Thymus (tissue), 11 donors: ENCODE measurements around the gene VPS11. TPM values are rescaled to one million over a fixed set of nuclear protein-coding genes. Genes with fewer than 3 reads are reported as not detected.
A peak's percentile ranks its signal among the peaks of the same experiment; 100 is the strongest.

Source experiments
- DNase-seq, 9 donors: peaks; one replicate each; pipeline ENCODE4 v3.0.0-alpha.2; 2013; ENCODE audit warnings: low spot score in 9 of 9, low read depth in 6 of 9, missing footprints in 1 of 9
- H3K27ac ChIP-seq, 2 donors: one replicate each; pipeline ENCODE4 v1.5.1; 2013; ENCODE audit warnings: control low read depth in 1 of 2, low read depth in 1 of 2, low read length in 1 of 2, mild to moderate bottlenecking in 1 of 2, moderate library complexity in 1 of 2
- H3K27me3 ChIP-seq, 2 donors: one replicate each; pipeline ENCODE4 v1.5.1; 2013; ENCODE audit warnings: low read length in 1 of 2; ENCODE audit not compliant: control insufficient read depth in 2 of 2, insufficient read depth in 1 of 2
- H3K36me3 ChIP-seq, 2 donors: one replicate each; pipeline ENCODE4 v1.5.1; 2013; ENCODE audit warnings: low read length in 1 of 2, mild to moderate bottlenecking in 1 of 2, moderate library complexity in 1 of 2; ENCODE audit not compliant: control insufficient read depth in 2 of 2, insufficient read depth in 2 of 2
- H3K4me1 ChIP-seq, 2 donors: one replicate each; pipeline ENCODE4 v1.5.1; 2013; ENCODE audit warnings: low read length in 2 of 2; ENCODE audit not compliant: control insufficient read depth in 2 of 2, insufficient read depth in 2 of 2
- H3K4me3 ChIP-seq, 2 donors: one replicate each; pipeline ENCODE4 v1.5.1; 2013; ENCODE audit warnings: low read length in 2 of 2, control low read depth in 1 of 2, mild to moderate bottlenecking in 1 of 2
- H3K9me3 ChIP-seq, 2 donors: one replicate each; pipeline ENCODE4 v1.5.1; 2013; ENCODE audit warnings: low read length in 1 of 2, mild to moderate bottlenecking in 1 of 2; ENCODE audit not compliant: control insufficient read depth in 2 of 2, insufficient read depth in 1 of 2
- WGBS: extraction: QIAGEN DNeasy Blood & Tissue Kit; methylation state at CpG from one replicate; pipeline ENCODE4 v1.1.7; 2013; 5-methylcytosine and 5-hydroxymethylcytosine counted together
- polyA plus RNA-seq: library from polyadenylated mRNA; stranded (reverse); fragments of 200-250 nt; gene quantifications from one replicate; pipeline ENCODE4 v1.2.3, GENCODE V29; 2013
- total RNA-seq: library from RNA; stranded (reverse); fragments of 120-200 nt; gene quantifications from one replicate; pipeline ENCODE4 v1.2.4, GENCODE V29; 2013
- donor health status: healthy.

Gene VPS11
- total and polyA plus RNA-seq, 2 donors: 29.6 to 51.4 TPM

DNA sequence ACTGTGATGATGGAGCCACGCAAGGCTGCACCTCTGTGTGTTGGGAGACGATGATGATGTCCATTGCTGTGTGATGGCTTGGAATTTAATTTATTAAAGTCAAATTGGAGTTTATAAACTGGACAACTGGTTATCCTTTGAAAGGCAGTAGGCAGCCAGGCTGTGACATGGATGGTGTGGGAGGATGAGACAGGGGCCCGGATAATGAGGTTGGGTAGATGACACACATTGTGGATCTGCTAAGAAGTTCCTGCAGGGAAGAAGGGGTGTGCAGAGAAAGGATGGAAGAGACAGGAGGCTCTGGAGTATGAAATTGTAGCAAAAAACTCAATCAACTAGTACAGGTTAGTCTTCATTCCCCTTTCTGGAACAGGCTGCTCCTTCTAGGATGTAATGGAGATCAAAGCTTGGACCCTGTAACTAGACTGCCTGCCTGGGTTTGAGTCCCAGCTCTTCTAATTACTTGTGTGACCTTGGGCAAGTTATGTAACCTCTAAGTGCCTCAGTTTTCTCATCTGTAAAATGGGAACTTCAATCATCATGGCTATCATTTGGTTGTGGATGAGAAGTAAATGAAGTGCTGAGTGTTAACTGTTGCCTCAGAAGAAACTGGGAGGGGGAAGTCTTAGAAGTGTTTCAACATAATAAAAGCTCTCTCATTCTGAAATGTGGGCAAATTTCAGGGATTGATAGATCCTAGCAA lies 49.5 kb downstream of the VPS11 start:
- Histone ChIP-seq H3K27me3 (no peaks in the 10 kb centered on the region), H3K9me3 (no peaks in the 10 kb centered on the region), H3K36me3 (peaks cover 39 to 41% of the 10 kb centered on the region in 2 donors), H3K4me1 (peaks cover 18 to 32% of the 10 kb centered on the region in 2 donors), H3K27ac (no peak overlapping the region), H3K4me3 (no peak overlapping the region)
- WGBS: 96% methylated on average over 3 of the region's 3 CpGs
- no peak for DNase-seq

DNA sequence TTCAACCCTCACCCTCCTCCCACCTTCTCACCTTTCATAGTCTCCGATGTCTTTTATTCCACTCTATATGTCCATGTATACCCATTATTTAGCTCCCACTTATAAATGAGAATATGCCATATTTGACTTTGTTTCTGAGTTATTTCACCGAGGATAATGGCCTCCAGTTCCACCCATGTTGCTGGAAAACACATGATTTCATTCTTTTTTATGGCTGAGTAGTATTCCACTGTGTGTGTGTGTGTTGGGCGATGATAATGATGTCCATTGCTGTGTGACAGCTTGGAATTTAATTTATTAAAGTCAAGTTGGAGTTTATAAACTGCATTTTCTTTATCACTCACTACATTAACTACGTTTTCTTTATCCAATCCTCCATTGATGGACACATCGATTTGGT lies 50.6 kb downstream of the VPS11 start:
- H3K27ac ChIP-seq: no peak overlapping the region
- no peaks in the 10 kb centered on the region for H3K9me3 ChIP-seq
- peaks cover 23 to 40% of the 10 kb centered on the region in 2 donors for H3K4me1 ChIP-seq
- no peaks in the 10 kb centered on the region for H3K27me3 ChIP-seq
- peaks cover 28 to 30% of the 10 kb centered on the region in 2 donors for H3K36me3 ChIP-seq
- H3K4me3 ChIP-seq: no peak overlapping the region
- whole genome bisulfite sequencing: 96% methylated on average over 5 of the region's 5 CpGs
- no peak for DNase-seq

DNA sequence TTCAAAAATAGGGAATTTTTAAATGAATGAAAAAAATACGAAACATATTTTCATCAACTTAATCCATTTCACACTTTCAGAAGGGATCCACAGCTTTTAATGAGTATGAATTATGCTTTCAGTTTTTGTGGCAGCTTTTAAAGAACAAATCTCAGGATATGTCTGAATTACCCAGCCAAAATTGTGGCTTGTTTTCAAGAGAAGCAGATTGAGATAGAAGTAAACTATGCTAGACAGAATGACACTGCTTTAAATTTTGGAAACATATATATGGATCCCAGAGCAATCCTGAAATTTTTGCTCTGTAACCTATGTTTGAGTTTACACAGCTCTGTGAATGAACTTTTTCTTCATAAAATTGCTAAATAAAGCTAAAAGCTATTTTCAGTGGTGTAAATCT lies 51.3 kb downstream of the VPS11 start:
- H3K27ac ChIP-seq: no peak overlapping the region
- H3K4me1 ChIP-seq: peaks cover 23 to 40% of the 10 kb centered on the region in 2 donors
- H3K36me3 ChIP-seq: peaks cover 23 to 28% of the 10 kb centered on the region in 2 donors
- 100% methylated on average over 1 of the region's 1 CpG for WGBS
- H3K27me3 ChIP-seq: no peaks in the 10 kb centered on the region
- no peaks in the 10 kb centered on the region for H3K9me3 ChIP-seq
- DNase-seq: no peak
- no peak overlapping the region for H3K4me3 ChIP-seq

DNA sequence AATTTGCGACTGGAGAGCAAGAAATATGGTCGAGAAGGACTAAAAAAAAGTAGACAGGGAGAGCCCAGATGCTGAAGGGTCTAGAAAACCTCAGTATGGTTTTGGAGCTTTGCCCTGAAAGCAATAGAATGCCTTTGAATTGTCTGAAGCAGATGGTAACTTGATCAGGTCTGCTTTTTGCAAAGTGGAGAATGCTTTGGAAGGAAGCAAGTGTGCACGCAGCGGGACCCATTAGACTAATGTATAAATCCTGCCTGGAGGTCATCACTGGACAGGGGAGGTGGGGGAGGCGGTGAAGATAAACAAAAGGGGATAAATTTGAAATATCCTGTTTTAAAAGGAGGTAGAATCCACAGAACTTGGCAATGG lies 53.0 kb downstream of the VPS11 start:
- Histone ChIP-seq H3K4me1 (peaks cover 18 to 25% of the 10 kb centered on the region in 2 donors), H3K4me3 (peak overlapping the region; percentile 32 to 76), H3K27ac (peak overlapping the region in 1 of 2 donors; percentile 48), H3K27me3 (no peaks in the 10 kb centered on the region), H3K36me3 (peaks cover 30% of the 10 kb centered on the region in 2 donors), H3K9me3 (no peaks in the 10 kb centered on the region)
- DNase-seq: no peak
- WGBS: 62% methylated on average over 5 of the region's 5 CpGs

DNA sequence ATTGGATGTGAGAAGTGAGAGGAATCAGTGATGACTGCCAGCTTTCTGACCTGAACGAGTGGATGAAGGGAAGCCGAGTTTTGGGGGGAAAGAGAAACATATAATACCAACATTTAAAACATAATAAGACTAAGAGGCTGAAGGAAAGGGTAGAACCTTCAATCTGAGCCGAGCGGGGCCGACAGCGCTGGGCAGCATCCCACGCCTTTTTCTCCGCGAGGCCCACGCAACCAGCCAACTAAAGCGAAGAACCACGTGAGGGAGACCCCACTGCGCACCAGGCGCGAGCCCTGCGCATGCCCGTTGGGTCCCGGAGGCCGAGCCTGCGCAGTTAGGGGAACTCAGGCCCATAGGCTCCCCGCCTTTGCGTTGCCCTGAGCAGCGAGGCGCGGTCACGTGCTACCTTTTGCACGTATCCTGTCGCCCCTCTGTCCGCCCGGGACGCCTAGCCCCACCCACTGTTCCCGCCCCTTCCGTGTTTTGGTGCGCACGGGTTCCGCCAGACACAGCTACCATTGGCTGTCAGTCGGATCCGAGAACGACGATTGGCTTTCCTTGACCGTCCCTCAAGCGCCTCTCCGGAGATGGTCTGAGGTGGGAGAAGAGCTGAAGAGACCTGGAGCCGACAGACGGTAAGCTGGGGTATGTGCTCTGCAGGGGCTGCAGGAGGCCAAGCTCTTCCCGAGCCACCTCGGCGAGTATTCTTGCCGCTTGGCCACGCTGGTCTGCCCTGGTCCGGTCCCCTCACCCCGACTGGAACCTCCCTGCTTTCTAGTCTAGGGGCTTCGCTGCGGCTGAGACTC lies 53.6 kb downstream of the VPS11 start, which contains the start of gene HINFP:
HINFP (plus strand) TSS at position 573 of the 803 bp plus-strand sequence. CDS start 5,365 bp downstream, outside the sequence.
- Histone ChIP-seq H3K4me3 (peak within 1 kb of the TSS; percentile 76 to 89), H3K27me3 (no peaks in the 10 kb centered on the region), H3K27ac (peak within 1 kb of the TSS; percentile 74 to 89), H3K9me3 (no peaks in the 10 kb centered on the region), H3K4me1 (peaks cover 14 to 23% of the 10 kb centered on the region in 2 donors), H3K36me3 (peaks cover 26 to 29% of the 10 kb centered on the region in 2 donors)
- WGBS: under 1% methylated on average over 54 of the region's 54 CpGs
- peak; percentile 96 to 99 (median 99) for DNase-seq

DNA sequence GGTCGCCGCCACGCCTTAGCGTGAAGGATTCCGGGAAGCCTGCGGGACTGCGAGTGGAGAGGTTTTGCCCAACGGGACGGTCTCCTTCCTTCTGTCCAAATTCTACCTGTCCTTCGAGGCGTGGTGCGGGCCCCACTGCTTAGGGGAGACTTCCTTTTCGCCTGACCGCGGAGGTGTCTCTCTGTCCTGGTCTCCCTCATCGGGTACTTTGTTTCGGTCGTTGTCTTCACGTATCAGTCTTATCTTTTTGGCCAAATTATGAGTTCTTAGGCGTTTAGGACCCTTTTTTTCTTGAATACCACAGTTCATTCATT lies 54.1 kb downstream of the VPS11 start:
- Histone ChIP-seq H3K27ac (peak overlapping the region; percentile 74 to 79), H3K4me1 (peaks cover 18 to 27% of the 10 kb centered on the region in 2 donors), H3K4me3 (peak overlapping the region; percentile 76 to 89), H3K9me3 (no peaks in the 10 kb centered on the region), H3K27me3 (no peaks in the 10 kb centered on the region), H3K36me3 (peaks cover 20 to 24% of the 10 kb centered on the region in 2 donors)
- DNase-seq: peak in 1 of 9 donors; percentile 19
- WGBS: under 1% methylated on average over 20 of the region's 20 CpGs

DNA sequence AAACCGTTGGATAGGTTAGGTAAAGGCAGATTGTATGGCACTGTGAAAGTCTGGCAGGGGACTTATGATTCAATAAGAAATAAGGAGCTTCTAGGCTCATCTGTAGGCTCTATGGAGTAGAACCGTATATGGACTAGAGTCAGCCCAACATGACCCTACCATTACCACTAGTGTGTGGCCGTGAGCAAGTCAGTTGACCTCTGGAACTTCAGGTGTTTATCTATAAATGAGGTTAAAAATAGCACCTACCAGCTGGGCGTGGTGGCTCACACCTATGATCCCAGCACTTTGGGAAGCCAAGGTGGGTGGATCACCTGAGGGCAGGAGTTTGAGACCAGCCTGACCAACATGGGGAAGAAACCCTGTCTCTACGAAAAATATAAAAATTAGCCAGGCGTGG lies 58.2 kb downstream of the VPS11 start:
- no peak for DNase-seq
- peaks cover 17 to 25% of the 10 kb centered on the region in 2 donors for H3K4me1 ChIP-seq
- H3K27me3 ChIP-seq: no peaks in the 10 kb centered on the region
- WGBS: 97% methylated on average over 6 of the region's 6 CpGs
- H3K4me3 ChIP-seq: no peak overlapping the region
- no peaks in the 10 kb centered on the region for H3K9me3 ChIP-seq
- H3K27ac ChIP-seq: no peak overlapping the region
- peaks cover 20 to 37% of the 10 kb centered on the region in 2 donors for H3K36me3 ChIP-seq

DNA sequence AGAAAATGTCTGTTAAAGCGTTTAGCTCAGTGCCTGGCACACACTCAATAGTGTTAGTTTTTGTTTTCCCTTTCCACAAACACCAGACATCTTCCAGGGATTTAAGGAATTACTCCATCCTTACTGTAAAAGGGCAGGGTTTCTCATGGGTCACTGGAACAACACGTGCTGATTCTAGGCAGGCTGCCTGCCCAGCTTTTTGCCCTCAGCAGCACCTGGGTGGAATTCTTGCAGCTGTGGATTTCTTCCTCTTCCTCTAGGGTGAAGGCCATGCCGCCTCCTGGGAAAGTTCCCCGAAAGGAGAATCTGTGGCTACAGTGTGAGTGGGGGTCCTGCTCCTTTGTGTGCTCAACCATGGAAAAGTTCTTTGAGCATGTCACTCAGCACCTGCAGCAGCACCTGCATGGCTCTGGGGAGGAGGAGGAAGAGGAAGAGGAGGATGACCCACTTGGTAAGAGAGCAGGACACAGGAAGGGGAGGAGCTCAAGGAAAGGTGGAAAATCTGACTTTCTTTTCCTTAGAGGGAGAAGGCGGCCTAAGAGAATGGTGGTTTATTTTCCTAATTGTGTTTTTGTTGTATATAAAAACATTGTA lies 59.2 kb downstream of the VPS11 start:
- peaks cover 29 to 47% of the 10 kb centered on the region in 2 donors for H3K36me3 ChIP-seq
- H3K4me3 ChIP-seq: no peak overlapping the region
- no peaks in the 10 kb centered on the region for H3K27me3 ChIP-seq
- 92% methylated on average over 5 of the region's 5 CpGs for WGBS
- peaks cover 15 to 22% of the 10 kb centered on the region in 2 donors for H3K4me1 ChIP-seq
- H3K27ac ChIP-seq: peak overlapping the region; percentile 54 to 60
- DNase-seq: peak in 1 of 9 donors; percentile 44
- no peaks in the 10 kb centered on the region for H3K9me3 ChIP-seq

DNA sequence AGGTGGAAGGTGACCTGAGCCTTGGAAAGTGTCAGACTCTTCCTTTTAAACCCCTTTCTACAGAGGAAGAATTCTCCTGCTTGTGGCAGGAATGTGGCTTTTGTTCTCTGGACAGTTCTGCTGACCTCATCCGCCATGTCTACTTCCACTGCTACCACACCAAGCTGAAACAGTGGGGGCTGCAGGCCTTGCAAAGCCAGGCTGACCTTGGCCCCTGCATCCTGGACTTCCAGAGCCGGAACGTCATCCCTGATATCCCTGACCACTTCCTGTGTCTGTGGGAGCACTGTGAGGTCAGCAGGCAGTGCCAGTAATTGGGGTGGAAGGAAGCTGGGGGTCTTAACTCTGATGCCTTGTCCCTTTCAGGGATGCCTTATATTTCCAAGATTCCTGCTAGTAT lies 63.0 kb downstream of the VPS11 start:
- Histone ChIP-seq H3K9me3 (no peaks in the 10 kb centered on the region), H3K4me3 (no peak overlapping the region), H3K4me1 (peaks cover 7 to 11% of the 10 kb centered on the region in 2 donors), H3K27me3 (no peaks in the 10 kb centered on the region), H3K36me3 (peaks cover 44 to 64% of the 10 kb centered on the region in 2 donors), H3K27ac (no peak overlapping the region)
- WGBS: 96% methylated on average over 3 of the region's 3 CpGs
- no peak for DNase-seq
